Activated CD4-positive, alpha-beta T cell treated with anti-CD3 and anti-CD28 coated beads, Interleukin-2, amount 50 U/mL, for 4 hours (primary cell): ENCODE measurements around the gene PON3.
"Not testable (repeated sequence)": the region's sequence is repeated elsewhere in the genome, so short reads cannot be mapped to it uniquely, and the experiment has no call there.

ENCODE experiments used
- DNase-seq, 2 experiments: peaks; one replicate each; pipeline ENCODE4 v3.0.0-alpha.2; 2020

Gene PON3

DNA sequence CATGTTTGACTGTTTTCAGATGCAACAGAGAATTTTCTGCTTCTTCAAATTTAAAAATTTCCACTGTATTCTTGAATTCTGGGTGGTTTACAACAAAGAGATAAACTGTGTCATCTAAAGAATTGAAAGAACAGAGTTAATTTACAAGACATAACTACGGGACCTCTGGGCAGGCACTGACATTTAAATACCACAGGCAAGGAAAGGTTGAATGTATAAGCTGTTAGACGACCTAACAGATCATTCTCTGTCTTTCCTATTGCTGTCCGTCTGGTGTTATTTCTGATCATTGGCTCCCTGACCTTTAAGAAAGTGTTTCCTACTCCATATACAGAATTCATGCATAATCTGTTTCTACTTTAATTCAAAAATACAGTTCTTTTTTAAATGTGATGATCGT is 15.5 kb upstream of the PON3 start:
- no peak for DNase-seq

DNA sequence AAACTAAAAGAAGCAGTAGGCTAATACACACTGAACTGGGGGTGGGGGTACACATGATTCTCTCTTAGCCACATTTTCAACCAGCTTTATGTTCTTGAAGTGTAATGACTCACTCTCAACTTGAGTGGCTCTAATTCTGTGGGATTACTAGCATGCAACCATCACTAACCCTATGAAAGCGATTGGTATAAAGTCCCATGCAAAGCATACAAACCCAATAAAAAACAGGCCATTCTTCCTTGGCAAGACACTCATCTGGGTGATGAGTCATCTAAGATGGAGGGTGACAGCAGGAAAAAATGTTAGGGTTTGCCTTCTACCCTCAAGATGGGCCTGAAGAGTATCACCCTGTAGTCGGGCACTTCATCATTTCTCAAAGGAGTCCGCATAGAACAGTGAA is 14.9 kb upstream of the PON3 start:
- DNase-seq: no peak

DNA sequence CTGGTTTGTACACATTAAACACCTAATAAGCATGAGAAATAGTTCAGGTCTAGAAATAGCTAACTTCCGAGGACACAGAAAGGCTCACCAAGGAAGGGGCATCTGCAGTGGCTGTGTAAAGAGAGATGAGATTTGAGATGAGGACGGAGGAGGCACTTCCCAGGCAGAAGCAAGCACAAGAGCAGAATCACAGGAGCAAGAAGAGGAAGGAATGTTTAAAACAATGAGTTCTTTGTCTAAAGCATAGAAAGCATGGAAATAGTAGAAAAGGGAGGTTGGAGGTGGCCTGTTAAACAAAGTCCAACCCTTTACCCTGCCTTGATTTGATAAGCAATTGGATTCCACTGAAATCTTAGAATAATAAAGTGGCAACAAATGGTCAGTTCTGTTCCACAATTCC is 11.6 kb upstream of the PON3 start:
- no peak for DNase-seq

DNA sequence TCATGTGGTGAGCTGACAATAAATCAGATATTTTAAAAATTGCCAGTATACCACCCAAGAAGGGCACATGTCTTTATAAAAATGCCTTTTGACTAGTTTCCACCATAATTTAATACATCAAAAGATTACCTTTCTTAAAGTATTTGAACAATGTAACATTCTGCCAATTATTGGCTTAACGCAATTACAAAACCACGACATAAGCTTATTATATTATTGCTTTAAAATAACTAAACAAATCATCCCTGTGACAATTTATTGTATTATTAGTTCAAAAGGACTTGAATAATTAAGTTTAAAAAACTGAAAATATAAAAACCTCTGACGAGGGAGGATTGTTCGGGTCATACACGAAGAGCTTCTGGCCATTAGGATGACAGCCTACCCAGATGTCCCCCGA is 9.6 kb upstream of the PON3 start:
- DNase-seq: no peak

DNA sequence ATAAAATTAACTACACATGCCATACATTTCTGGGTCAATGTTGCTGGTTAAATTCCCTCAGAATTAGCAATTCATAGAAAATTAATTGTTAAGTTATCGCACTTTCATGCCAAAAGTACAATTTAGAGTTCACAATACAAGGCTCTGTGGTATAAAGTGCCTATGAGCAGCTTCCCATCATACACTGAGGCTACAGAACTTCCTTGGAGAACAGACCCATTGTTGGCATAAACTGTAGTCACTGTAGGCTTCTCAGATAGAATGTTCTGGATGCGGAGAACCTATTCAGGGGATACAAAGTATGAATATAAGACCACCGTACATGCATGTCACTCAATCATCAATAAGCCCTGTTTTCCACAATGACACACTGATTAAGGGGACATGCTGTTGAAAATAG is 9.0 kb upstream of the PON3 start:
- DNase-seq: no peak

DNA sequence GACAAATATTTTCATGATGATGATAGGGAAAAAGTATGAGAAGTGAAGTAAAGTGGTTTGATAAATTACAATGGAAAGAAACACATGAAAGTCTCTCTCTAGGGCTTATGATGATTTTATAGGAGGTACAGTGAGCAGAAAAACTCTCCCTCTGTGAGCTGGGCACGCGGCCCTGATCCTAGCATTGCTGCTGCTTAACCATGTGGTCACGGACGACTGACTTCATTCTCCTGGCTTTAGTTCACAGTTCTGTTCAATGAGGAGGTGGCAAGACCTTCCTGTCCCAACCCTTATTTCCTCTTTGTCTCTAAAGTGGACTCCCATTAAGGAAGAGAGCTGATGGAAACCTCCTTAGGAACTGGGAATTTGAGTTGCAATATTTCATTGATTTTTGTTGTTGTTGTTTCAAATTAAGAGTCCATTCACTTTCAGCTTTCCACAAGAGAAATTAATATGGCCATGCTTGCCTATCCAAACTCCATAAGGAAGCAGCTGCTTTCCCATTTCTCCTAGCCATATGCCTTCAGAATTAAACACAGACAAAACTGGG is 8.2 kb upstream of the PON3 start:
- no peak for DNase-seq

- no peak for DNase-seq
Observed at GRCh38 chr7:95398155-95398940, 2.2 kb upstream of the PON3 start.

DNA sequence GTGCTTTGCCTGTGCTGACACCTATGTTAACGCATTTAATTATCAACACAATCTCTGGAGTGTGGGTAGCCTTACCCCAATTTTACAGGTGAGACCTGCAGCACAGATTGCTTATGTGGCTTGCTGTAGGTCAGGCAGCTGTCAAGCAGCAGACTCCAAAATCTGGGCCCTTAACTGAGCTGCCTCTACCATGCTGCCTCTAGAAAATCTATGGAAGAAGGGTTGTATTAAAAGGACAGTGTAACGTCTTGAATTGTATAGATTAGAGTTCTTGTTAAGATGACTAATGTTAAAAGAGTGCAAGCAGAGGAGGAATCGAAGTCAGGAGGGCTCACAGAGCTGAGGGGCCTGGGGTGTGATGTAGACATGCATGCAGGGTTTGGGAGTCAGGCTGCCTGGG is 1.2 kb upstream of the PON3 start:
- no peak for DNase-seq

DNA sequence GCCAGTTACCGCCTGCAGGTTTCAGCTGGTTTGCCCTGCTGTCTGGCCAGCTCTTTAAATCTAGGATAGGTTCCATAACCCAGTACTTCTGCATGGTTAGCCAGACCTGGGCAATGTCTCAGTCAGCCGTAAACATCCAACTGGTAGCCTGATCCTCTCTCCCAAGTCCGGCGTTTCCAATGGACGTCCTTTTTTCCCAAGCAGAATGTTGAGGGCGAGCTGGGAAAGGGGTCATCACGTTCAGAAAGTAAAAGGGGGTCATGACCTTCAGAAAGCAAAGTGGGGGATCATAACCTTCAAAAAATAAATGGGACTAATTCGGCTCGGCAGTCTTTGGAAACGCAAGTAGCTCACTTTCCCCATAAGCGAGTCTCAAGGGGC is 430 bp downstream of the PON3 start:
- DNase-seq: no peak

DNA sequence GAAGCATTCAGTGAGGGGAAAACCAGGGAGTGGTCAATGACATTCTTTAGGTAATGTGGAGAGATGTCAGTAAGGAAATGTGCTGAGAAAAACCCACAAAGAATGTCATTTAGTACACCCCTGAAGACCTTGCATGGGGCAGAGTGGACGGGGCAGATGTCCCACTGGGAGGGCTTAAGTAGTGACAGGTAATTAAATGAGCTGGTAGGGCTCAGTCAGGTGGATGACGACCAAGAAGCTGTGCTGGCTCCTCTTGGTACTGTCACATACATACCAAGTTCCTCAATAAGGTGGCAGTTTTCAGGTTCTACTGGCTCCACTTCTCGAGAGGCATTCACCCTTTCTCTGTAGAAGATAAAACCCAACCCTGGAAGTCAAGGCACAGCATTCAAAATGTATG is 1.8 kb downstream of the PON3 start:
- DNase-seq: no peak

- no peak for DNase-seq
Observed at GRCh38 chr7:95391761-95392160, 4.4 kb downstream of the PON3 start.

DNA sequence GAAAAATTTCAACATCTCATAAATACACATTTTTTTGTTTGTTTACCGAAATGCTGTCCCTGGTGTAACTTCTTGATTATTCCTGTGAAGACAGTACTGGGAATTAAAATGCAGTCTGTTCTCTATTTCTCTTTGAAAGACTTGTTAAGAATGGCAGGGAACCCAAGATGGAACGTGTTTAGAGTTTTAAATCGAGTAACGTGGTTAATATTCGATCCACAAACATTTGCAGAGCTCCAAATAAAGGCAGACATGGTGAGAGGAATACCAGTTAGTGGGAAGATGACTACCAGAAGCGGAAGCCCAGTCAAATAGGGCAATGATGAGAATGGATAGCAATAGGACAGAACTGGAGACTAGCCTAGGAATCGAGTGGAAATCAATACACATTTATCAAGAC is 6.7 kb downstream of the PON3 start:
- DNase-seq: no peak

GRCh38 chr7:95379457-95379856 is 16.7 kb downstream of the PON3 start:
- not testable (repeated sequence) for DNase-seq

DNA sequence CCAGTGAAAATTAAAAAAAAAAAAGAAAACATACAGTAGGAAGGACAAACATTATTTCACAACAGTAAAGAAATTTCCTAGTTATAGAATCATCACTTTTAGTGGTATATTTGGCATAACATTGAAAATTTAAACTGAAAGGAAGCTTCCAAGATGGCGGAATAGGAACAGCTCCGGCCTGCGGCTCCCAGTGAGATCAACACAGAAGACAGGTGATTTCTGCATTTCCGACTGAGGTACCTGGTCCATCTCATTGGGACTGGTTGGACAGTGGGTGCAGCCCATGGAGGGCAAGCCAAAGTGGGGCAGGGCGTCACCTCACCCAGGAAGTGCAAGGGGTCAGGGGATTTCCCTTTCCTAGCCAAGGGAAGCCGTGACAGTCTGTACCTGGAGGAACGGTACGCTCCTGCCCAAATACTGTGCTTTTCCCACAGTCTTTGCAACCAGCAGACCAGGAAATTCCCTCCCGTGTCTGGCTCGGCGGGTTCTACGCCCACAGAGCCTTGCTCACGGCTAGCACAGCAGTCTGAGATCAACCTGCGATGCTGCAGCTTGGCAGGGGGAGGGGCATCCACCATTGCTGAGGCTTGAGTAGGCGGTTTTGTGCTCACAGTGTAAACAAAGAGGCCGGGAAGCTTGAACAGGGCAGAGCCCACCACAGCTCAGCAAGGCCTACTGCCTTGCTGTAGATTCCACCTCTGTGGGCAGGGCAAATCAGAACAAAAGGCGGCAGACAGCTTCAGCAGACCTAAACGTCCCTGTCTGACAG is 19.4 kb downstream of the PON3 start:
- peak in 1 of 2 experiments; percentile 0 for DNase-seq

DNA sequence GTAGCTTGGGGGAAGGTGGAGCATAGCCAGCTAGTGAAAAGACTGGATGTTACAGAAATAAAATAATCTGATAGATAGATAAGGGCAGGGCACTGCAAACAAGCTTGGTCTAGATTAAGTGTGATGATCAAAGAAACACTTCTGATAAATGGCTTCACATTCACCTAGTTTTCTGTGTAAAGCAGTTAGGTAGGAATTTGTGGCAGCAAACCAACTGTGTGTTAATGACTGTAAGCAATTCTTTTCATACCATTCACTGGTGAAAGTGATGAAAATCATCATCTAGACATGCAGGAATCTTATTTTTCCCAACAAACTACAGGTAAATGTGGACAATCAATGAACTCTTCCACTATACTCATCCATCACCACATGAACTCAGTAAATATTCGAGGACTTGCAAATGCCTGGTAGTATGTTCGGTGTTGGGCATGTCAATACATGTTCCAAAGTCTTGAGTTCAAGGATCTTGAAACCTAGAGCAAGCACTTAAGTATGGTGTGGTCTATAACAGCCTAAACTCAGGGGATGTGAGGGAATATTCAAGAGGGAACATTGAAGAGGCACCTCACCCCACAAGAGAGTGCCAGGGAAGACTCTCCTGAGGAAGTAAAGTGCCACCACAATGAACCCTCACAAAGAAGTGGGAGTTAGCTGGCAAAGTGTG is 20.5 kb downstream of the PON3 start:
- no peak for DNase-seq

DNA sequence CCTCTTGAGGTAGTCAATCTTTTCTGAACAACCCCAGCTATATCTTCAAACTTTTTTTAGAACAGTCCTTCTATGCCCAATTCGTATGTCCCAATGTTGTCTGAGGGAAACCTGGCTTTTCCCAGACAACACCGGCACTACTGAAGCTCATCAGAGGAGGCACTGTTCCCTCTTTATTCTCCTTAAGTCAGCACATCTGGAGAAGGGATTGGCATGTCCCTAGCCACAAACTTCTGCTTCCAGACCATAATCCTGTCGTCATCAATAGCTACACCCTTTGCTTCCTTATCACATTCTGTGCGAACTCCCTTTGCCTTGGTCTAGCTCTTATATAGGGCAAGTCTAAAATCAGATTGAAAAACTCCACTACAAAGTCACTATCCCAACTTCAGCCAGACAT is 22.9 kb downstream of the PON3 start:
- no peak for DNase-seq

DNA sequence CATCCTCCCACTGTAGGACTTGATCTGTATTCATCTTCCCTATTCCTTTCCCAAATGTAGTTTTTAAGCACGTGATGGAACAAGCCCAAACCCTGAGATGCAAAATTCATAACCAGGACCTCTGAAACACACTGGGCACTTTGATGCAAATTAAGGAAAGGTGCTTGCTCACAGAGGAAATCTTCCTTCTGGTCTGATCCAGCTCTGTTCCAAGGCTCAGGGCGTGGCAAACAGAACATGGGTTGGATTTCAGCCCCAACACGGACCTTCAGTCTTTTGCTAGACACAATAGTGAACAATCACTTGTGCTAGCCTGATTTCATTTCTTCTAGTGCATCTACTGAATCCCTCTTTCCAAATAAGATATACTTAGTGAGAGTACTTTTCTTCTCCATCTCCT is 27.9 kb downstream of the PON3 start:
- no peak for DNase-seq

GRCh38 chr7:95367606-95368005 is 28.6 kb downstream of the PON3 start:
- no peak for DNase-seq

DNA sequence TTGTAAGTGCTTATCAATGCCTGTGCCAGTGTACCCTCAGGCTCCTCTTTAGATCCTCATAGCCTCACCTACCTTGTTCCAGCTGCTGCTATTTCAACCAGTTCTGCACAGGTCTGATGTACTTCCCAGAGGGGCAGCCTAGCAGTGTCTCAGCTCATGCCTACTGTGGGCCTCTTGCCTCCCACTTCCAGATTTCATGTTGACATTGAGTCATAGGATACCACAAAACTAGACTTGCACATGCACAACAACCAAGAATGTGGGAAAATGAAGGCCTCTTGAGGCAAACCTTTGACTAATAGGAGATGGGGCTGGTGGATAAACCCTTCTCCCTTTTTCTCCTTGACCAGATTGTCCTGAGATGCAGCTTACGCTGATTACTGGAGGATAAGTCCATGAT is 31.0 kb downstream of the PON3 start:
- DNase-seq: no peak

GRCh38 chr7:95357623-95358022 is 38.6 kb downstream of the PON3 start:
- DNase-seq: no peak

- DNase-seq: no peak
Observed at GRCh38 chr7:95342642-95343307, 53.4 kb downstream of the PON3 start.

- DNase-seq: no peak
Observed at GRCh38 chr7:95342029-95342428, 54.1 kb downstream of the PON3 start.

DNA sequence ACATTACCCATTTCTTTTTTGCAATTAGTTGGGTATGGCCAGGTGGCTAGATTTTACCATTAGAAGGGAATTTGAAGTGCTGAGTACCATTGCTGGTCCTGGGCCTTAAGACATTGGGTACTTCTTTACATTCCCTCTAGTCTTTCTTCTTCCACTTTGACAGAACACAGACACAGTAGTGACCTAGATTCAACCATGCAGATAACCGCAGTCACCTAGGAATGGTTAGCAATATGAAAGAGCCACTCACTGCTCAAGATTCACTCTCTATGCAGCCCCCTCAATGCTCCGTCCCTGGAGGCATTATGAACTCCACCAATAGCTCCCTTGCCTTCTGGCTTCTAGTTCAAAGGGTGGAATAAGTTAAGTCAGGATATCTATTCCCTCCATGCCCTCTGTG is 55.7 kb downstream of the PON3 start:
- DNase-seq: no peak
